Spleen (tissue), 7 donors: ENCODE measurements around the gene FRAT2.

Experiments used
- POLR2A ChIP-seq, 3 donors: fragments of 450-650 bp; IDR thresholded peaks; one replicate each; pipeline ENCODE4 v1.5.1; 2017; ENCODE audit warnings: antibody characterized with exemption in 3 of 3, mild to moderate bottlenecking in 1 of 3
- POLR2AphosphoS5 ChIP-seq, 3 donors: sonication (generic); formaldehyde crosslinking; IDR thresholded peaks; one replicate each; pipeline ENCODE4 v1.5.1; 2017; ENCODE audit warnings: antibody characterized with exemption in 3 of 3
- TF ChIP-seq, protein P1 (sequence below), 11 experiments: fragments of 200-600 bp in 7 of 11; fragments of 450-650 bp in 4 of 11; sonication (generic) in 4 of 11; IDR thresholded peaks in 8 of 11; conservative IDR thresholded peaks in 3 of 11; 1 replicate in 7 of 11; 2 replicates in 4 of 11; pipeline versions ENCODE4 v1.4.0 to v1.8.0; 2016 to 2021; ENCODE audit warnings: antibody characterized with exemption in 11 of 11, inconsistent platforms in 4 of 11, mild to moderate bottlenecking in 1 of 11
- donor health status: DM: no; HTN: no; CAD: no; lungs with moderate emphysema.
- donor health status: DM: no; HTN: no; CAD: no.
- donor health status: DM: no; HTN: no; CAD: no.

DNA sequence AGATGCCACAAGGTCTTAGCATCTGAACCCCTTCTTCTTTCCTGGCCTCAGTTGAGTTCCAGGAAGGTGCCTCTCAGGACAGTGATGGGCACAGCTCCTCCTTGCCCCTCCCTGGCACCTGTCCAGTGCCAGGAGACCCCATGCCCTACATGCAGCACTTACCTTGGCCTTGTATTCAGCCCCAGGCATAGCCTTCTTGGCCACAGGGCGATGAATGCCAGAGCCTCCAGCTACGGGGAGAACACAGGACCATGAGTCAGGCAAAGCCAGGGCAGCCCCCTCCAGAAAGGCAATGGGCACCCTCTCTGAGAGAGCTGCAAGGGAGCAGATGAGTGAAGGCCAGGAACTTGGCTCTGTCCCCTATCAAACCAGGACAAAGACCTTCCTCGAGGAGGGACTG, 24.3 kb upstream of the FRAT2 start:
- TF ChIP-seq POLR2AphosphoS5 (IDR thresholded peaks at IDR 0.05) (no peak), POLR2A (IDR thresholded peaks at IDR 0.05) (no peak)
- TF ChIP-seq, protein P1, sequence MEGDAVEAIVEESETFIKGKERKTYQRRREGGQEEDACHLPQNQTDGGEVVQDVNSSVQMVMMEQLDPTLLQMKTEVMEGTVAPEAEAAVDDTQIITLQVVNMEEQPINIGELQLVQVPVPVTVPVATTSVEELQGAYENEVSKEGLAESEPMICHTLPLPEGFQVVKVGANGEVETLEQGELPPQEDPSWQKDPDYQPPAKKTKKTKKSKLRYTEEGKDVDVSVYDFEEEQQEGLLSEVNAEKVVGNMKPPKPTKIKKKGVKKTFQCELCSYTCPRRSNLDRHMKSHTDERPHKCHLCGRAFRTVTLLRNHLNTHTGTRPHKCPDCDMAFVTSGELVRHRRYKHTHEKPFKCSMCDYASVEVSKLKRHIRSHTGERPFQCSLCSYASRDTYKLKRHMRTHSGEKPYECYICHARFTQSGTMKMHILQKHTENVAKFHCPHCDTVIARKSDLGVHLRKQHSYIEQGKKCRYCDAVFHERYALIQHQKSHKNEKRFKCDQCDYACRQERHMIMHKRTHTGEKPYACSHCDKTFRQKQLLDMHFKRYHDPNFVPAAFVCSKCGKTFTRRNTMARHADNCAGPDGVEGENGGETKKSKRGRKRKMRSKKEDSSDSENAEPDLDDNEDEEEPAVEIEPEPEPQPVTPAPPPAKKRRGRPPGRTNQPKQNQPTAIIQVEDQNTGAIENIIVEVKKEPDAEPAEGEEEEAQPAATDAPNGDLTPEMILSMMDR (IDR thresholded peaks at IDR 0.05 in 8 of 11, conservative IDR thresholded peaks at IDR 0.05 in 3 of 11): no peak
